Parathyroid adenoma (tissue), 2 donors: Measurements from ENCODE around the gene NFASC.

ENCODE experiments used
- H2AFZ ChIP-seq: fragments of 300-600 bp; sonication (generic); one replicate; pipeline ENCODE4 v1.7.0; 2017; ENCODE audit warnings: antibody characterized with exemption, mild to moderate bottlenecking
- H3K27ac ChIP-seq: fragments of 300-600 bp; sonication (generic); one replicate; pipeline ENCODE4 v1.7.0; 2017
- H3K27me3 ChIP-seq: fragments of 300-600 bp; sonication (generic); one replicate; pipeline ENCODE4 v1.7.0; 2017; ENCODE audit warnings: low read length; ENCODE audit not compliant: control insufficient read depth, insufficient read depth
- H3K36me3 ChIP-seq: fragments of 300-600 bp; sonication (generic); one replicate; pipeline ENCODE4 v1.7.0; 2017; ENCODE audit warnings: low read length; ENCODE audit not compliant: control insufficient read depth, insufficient read depth
- H3K4me1 ChIP-seq: fragments of 300-600 bp; sonication (generic); one replicate; pipeline ENCODE4 v1.7.0; 2017; ENCODE audit warnings: control low read depth
- H3K4me2 ChIP-seq: fragments of 300-600 bp; sonication (generic); one replicate; pipeline ENCODE4 v1.7.0; 2017; ENCODE audit warnings: low read length
- H3K4me3 ChIP-seq: fragments of 300-600 bp; sonication (generic); one replicate; pipeline ENCODE4 v1.7.0; 2017; ENCODE audit warnings: low read depth, low read length
- H3K79me2 ChIP-seq: fragments of 300-600 bp; sonication (generic); one replicate; pipeline ENCODE4 v1.7.0; 2017; ENCODE audit warnings: control low read depth
- H3K9ac ChIP-seq: fragments of 300-600 bp; sonication (generic); one replicate; pipeline ENCODE4 v1.7.0; 2017; ENCODE audit warnings: mild to moderate bottlenecking
- H3K9me3 ChIP-seq: fragments of 300-600 bp; sonication (generic); one replicate; pipeline ENCODE4 v1.7.0; 2017; ENCODE audit warnings: low read length; ENCODE audit not compliant: control insufficient read depth
- TF ChIP-seq, protein P1 (sequence below): fragments of 300-600 bp; sonication (generic); IDR thresholded peaks from one replicate; pipeline ENCODE4 v1.7.0; 2017; ENCODE audit warnings: antibody characterized with exemption, mild to moderate bottlenecking
- donor health status: primary hyperparathyroidism.

NFASC gene

DNA sequence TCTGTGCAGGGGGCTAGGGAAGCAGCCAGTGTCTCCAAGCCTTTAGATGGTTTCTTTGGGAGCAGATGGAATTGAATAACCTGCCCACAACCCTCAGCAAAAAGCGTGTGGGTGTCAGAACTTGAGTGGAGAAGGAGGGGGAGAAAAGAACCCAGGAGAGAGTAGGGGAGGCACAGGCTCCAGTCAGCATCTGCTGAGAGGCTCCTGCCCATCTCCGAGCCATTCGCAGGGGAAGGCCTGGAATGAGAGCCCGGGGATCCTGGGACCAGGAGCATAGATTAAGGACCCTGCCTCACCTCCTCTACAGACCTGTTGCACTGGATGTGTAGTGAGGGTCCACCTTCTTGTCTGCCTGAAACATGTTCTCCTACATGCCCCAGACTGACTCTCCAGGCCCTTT is 197.3 kb downstream of the NFASC start:
- Histone ChIP-seq H3K79me2 (no peaks in the 10 kb centered on the region), H3K27ac (no peak overlapping the region), H3K4me1 (no peaks in the 10 kb centered on the region), H3K4me2 (no peak overlapping the region), H3K9ac (no peak overlapping the region), H3K27me3 (no peaks in the 10 kb centered on the region), H3K9me3 (no peaks in the 10 kb centered on the region), H3K4me3 (no peak overlapping the region), H2AFZ (no peak overlapping the region), H3K36me3 (no peaks in the 10 kb centered on the region)
- TF ChIP-seq, protein P1, sequence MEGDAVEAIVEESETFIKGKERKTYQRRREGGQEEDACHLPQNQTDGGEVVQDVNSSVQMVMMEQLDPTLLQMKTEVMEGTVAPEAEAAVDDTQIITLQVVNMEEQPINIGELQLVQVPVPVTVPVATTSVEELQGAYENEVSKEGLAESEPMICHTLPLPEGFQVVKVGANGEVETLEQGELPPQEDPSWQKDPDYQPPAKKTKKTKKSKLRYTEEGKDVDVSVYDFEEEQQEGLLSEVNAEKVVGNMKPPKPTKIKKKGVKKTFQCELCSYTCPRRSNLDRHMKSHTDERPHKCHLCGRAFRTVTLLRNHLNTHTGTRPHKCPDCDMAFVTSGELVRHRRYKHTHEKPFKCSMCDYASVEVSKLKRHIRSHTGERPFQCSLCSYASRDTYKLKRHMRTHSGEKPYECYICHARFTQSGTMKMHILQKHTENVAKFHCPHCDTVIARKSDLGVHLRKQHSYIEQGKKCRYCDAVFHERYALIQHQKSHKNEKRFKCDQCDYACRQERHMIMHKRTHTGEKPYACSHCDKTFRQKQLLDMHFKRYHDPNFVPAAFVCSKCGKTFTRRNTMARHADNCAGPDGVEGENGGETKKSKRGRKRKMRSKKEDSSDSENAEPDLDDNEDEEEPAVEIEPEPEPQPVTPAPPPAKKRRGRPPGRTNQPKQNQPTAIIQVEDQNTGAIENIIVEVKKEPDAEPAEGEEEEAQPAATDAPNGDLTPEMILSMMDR: no peak

DNA sequence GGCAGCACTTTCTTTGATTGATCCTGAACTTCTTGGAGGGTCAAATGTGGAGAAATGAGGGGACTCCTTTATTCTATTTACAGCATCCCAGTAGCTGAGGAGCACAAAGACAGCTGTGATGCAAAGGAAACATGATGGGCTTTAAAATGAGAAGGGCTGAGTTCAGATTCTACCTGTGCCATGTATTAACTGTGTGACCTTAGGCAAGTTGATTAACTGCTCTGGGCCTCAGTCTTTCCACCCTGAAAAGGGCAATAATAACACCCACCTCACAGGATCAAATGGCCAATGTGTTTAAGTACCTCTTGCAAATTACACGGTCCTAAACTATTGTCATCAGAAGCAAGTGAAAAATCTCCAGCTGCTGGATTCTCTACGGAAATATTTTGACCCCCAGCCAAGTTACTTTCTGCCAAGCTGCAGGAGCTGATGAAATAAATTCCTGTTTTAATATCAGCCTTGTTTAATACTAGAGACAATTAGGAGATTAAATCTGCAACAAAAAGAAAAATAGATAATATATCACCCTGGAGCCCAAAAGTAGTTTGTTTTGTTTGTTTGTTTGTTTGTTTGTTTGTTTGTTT is 197.9 kb downstream of the NFASC start:
- Histone ChIP-seq H2AFZ (no peak overlapping the region), H3K9me3 (no peaks in the 10 kb centered on the region), H3K4me2 (no peak overlapping the region), H3K79me2 (no peaks in the 10 kb centered on the region), H3K9ac (no peak overlapping the region), H3K27ac (no peak overlapping the region), H3K36me3 (no peaks in the 10 kb centered on the region), H3K4me1 (no peaks in the 10 kb centered on the region), H3K4me3 (no peak overlapping the region), H3K27me3 (no peaks in the 10 kb centered on the region)
- TF ChIP-seq, protein P1: no peak

DNA sequence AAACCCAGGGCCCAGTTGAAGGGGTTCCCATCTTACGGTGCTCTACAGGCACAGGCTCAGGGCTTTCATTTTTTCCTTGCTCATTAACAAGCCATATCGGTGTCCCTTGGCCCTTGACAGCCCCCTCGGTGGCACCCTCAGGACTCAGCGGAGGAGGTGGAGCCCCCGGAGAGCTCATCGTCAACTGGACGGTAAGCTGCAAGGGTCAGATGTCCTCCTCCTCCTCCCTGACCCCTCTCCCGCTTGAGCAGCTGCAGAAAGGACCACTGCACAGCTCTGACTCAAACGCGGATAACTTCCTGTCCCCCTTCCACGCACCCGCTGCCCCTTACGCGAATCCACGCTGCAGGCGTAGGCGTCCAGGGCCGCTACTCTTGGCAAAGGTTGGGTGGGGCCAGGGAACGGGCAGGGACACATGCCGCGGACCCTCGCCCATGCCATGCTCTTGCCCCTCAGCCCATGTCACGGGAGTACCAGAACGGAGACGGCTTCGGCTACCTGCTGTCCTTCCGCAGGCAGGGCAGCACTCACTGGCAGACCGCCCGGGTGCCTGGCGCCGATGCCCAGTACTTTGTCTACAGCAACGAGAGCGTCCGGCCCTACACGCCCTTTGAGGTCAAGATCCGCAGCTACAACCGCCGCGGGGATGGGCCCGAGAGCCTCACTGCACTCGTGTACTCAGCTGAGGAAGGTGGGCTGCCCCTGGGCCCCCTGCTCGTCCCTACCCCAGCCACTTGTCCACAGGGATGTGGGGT is 198.9 kb downstream of the NFASC start:
- H3K79me2 ChIP-seq: no peaks in the 10 kb centered on the region
- H3K4me3 ChIP-seq: no peak overlapping the region
- H3K4me1 ChIP-seq: no peaks in the 10 kb centered on the region
- no peaks in the 10 kb centered on the region for H3K27me3 ChIP-seq
- H3K4me2 ChIP-seq: no peak overlapping the region
- H3K36me3 ChIP-seq: no peaks in the 10 kb centered on the region
- no peaks in the 10 kb centered on the region for H3K9me3 ChIP-seq
- no peak overlapping the region for H3K9ac ChIP-seq
- TF ChIP-seq, protein P1: no peak
- no peak overlapping the region for H2AFZ ChIP-seq
- H3K27ac ChIP-seq: no peak overlapping the region

DNA sequence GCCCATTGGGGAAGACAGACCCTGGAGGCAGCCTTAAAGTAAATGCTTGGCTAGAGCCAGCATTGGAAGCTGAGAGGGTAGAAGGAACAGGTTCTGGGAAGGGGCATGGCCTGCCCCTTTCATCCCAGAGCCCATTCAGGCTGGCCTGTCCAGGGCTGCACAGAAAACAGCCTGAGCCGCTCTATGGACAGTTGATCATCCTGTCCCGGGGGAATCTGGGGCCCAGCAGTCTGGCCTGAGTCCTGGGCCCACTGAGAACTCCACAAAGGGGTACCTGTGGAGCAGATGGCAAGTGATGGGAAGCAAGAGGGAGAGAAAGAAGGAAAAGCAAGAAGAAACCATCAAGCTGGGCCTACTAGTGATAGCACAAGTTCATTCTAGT is 200.4 kb downstream of the NFASC start:
- Histone ChIP-seq H3K36me3 (no peaks in the 10 kb centered on the region), H3K27me3 (no peaks in the 10 kb centered on the region), H3K9me3 (no peaks in the 10 kb centered on the region), H3K79me2 (no peaks in the 10 kb centered on the region), H3K4me3 (no peak overlapping the region), H2AFZ (no peak overlapping the region), H3K4me1 (no peaks in the 10 kb centered on the region), H3K4me2 (no peak overlapping the region), H3K27ac (no peak overlapping the region), H3K9ac (no peak overlapping the region)
- TF ChIP-seq, protein P1: no peak

DNA sequence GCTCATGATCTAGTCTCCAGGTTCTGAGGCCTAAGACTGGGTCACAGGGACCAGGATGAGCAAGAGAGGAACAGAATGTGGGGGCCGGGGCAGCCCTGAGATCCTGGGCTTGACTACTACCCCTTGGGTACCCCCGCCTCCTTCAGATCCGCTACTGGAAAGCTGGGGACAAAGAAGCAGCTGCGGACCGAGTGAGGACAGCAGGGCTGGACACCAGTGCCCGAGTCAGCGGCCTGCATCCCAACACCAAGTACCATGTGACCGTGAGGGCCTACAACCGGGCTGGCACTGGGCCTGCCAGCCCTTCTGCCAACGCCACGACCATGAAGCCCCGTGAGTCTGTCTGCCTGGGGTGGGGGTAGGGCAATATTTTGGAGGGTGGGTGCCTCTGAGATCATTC is 201.1 kb downstream of the NFASC start:
- Histone ChIP-seq H3K4me2 (no peak overlapping the region), H3K36me3 (no peaks in the 10 kb centered on the region), H3K4me1 (no peaks in the 10 kb centered on the region), H3K9ac (no peak overlapping the region), H3K79me2 (no peaks in the 10 kb centered on the region), H3K4me3 (no peak overlapping the region), H3K9me3 (no peaks in the 10 kb centered on the region), H2AFZ (no peak overlapping the region), H3K27ac (no peak overlapping the region), H3K27me3 (no peaks in the 10 kb centered on the region)
- TF ChIP-seq, protein P1: no peak
